Measurements from ENCODE around the gene KLHL18. TPM values are rescaled to one million over a fixed set of nuclear protein-coding genes. Genes with fewer than 3 reads are reported as not detected.
"Not testable (repeated sequence)": the region's sequence is repeated elsewhere in the genome, so short reads cannot be mapped to it uniquely, and the experiment has no call there.

Gene KLHL18
- total and polyA plus RNA-seq, 4 donors: 3.5 to 12.6 (median 10.3) TPM

GRCh38 chr3:47366833-47367232 lies 84.1 kb downstream of the KLHL18 start:
- no peak for TF ChIP-seq HNF4A (conservative IDR thresholded peaks at IDR 0.05)
- TF ChIP-seq, protein P1, sequence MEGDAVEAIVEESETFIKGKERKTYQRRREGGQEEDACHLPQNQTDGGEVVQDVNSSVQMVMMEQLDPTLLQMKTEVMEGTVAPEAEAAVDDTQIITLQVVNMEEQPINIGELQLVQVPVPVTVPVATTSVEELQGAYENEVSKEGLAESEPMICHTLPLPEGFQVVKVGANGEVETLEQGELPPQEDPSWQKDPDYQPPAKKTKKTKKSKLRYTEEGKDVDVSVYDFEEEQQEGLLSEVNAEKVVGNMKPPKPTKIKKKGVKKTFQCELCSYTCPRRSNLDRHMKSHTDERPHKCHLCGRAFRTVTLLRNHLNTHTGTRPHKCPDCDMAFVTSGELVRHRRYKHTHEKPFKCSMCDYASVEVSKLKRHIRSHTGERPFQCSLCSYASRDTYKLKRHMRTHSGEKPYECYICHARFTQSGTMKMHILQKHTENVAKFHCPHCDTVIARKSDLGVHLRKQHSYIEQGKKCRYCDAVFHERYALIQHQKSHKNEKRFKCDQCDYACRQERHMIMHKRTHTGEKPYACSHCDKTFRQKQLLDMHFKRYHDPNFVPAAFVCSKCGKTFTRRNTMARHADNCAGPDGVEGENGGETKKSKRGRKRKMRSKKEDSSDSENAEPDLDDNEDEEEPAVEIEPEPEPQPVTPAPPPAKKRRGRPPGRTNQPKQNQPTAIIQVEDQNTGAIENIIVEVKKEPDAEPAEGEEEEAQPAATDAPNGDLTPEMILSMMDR (IDR thresholded peaks at IDR 0.05; ENCODE audit: low read depth, low read length, missing input control): no peak
- TF ChIP-seq ZBTB33 (IDR thresholded peaks at IDR 0.05): no peak
- no peak for TF ChIP-seq FOXA1 (IDR thresholded peaks at IDR 0.05)
- TF ChIP-seq HNF4G (IDR thresholded peaks at IDR 0.05): no peak
- no peak for TF ChIP-seq REST (IDR thresholded peaks at IDR 0.05)
- no peak overlapping the region for H3K9ac ChIP-seq (ENCODE audit: low read depth in 1 of 2, low read length in 2 of 2)
- H3K4me3 ChIP-seq (ENCODE audit: low read depth in 1 of 3, low read length in 3 of 3): no peak overlapping the region
- no peaks in the 10 kb centered on the region for H3K36me3 ChIP-seq (ENCODE audit: control insufficient read depth in 4 of 4, insufficient read depth in 3 of 4, low read depth in 1 of 4, low read length in 3 of 4)
- 94% methylated on average over 2 of the region's 2 CpGs for WGBS
- H3K27me3 ChIP-seq (ENCODE audit: control insufficient read depth in 4 of 4, insufficient read depth in 4 of 4, low read length in 3 of 4): no peaks in the 10 kb centered on the region
- H3K4me1 ChIP-seq (ENCODE audit: control insufficient read depth in 4 of 4, insufficient read depth in 4 of 4, low read length in 3 of 4): peaks cover 0 to 3% (median 0%) of the 10 kb centered on the region in 4 donors
- no peak overlapping the region for H3K27ac ChIP-seq (ENCODE audit: low read depth in 1 of 2, low read length in 2 of 2)
- H3K9me3 ChIP-seq (ENCODE audit: control insufficient read depth in 4 of 4, low read length in 3 of 4): no peaks in the 10 kb centered on the region
- DNase-seq (ENCODE audit: low spot score): no peak

DNA sequence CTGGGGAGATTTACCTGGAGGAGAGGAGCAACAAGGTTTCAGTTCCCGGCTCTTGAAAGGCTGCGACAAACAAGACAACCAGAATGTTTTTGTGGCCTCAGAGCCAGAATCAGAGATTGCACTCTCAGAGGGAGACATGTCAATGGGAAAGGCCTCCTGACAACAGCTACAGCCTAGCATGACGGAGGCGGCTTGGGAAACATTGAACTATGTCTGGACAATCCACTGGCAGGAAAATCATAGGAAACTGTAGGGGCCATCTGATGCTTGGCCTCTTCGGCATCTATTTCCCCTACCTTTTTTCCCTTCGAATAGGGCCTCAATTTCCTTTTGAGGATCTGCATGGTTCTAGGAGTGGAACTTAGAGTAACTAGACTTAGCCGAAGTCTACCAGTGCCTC lies 84.9 kb downstream of the KLHL18 start:
- Histone ChIP-seq H3K9ac (ENCODE audit: low read depth in 1 of 2, low read length in 2 of 2) (no peak overlapping the region), H3K27me3 (ENCODE audit: control insufficient read depth in 4 of 4, insufficient read depth in 4 of 4, low read length in 3 of 4) (no peaks in the 10 kb centered on the region), H3K36me3 (ENCODE audit: control insufficient read depth in 4 of 4, insufficient read depth in 3 of 4, low read depth in 1 of 4, low read length in 3 of 4) (no peaks in the 10 kb centered on the region), H3K9me3 (ENCODE audit: control insufficient read depth in 4 of 4, low read length in 3 of 4) (no peaks in the 10 kb centered on the region), H3K4me1 (ENCODE audit: control insufficient read depth in 4 of 4, insufficient read depth in 4 of 4, low read length in 3 of 4) (peaks cover 0 to under 1% (median 0%) of the 10 kb centered on the region in 4 donors), H3K27ac (ENCODE audit: low read depth in 1 of 2, low read length in 2 of 2) (no peak overlapping the region), H3K4me3 (ENCODE audit: low read depth in 1 of 3, low read length in 3 of 3) (no peak overlapping the region)
- 94% methylated on average over 7 of the region's 7 CpGs for WGBS
- TF ChIP-seq, protein P1 (IDR thresholded peaks at IDR 0.05; ENCODE audit: low read depth, low read length, missing input control): no peak
- no peak for TF ChIP-seq TAF1 (conservative IDR thresholded peaks at IDR 0.05)
- DNase-seq (ENCODE audit: low spot score): no peak

- not testable (repeated sequence) for H3K27ac ChIP-seq (ENCODE audit: low read depth in 1 of 2, low read length in 2 of 2); H3K27me3 ChIP-seq (ENCODE audit: control insufficient read depth in 4 of 4, insufficient read depth in 4 of 4, low read length in 3 of 4); H3K9me3 ChIP-seq (ENCODE audit: control insufficient read depth in 4 of 4, low read length in 3 of 4); H3K9ac ChIP-seq (ENCODE audit: low read depth in 1 of 2, low read length in 2 of 2); H3K36me3 ChIP-seq (ENCODE audit: control insufficient read depth in 4 of 4, insufficient read depth in 3 of 4, low read depth in 1 of 4, low read length in 3 of 4); DNase-seq (ENCODE audit: low spot score); H3K4me1 ChIP-seq (ENCODE audit: control insufficient read depth in 4 of 4, insufficient read depth in 4 of 4, low read length in 3 of 4); H3K4me3 ChIP-seq (ENCODE audit: low read depth in 1 of 3, low read length in 3 of 3)
- WGBS: 95% methylated on average over 8 of the region's 8 CpGs
Measured at GRCh38 chr3:47370020-47370419, 87.3 kb downstream of the KLHL18 start.

Measured in liver (tissue), 9 donors.